ENCODE data around the gene NIN.
A peak's percentile ranks its signal among the peaks of the same experiment; 100 is the strongest.

NIN gene

GRCh38 chr14:50805396-50805795 is 25.6 kb downstream of the NIN start:
- ATAC-seq (replicated peaks) (peak; percentile 36), DNase-seq (no peak)
- Mint-ChIP-seq H3K27me3 (no peaks in the 10 kb centered on the region), H3K27ac (no peak overlapping the region), H3K4me1 (ENCODE audit: low read depth in 2 of 2) (peaks cover 14 to 43% of the 10 kb centered on the region in 2 donors), H3K36me3 (ENCODE audit: insufficient read depth) (peaks cover 40% of the 10 kb centered on the region), H3K9me3 (no peaks in the 10 kb centered on the region), H3K4me3 (no peak overlapping the region)

- Mint-ChIP-seq H3K4me1 (ENCODE audit: low read depth in 2 of 2) (peaks cover 10 to 37% of the 10 kb centered on the region in 2 donors), H3K27ac (no peak overlapping the region)
- DNase-seq, result no peak
Measured at GRCh38 chr14:50804181-50804721, 26.7 kb downstream of the NIN start.

GRCh38 chr14:50801706-50802105 is 29.3 kb downstream of the NIN start:
- Mint-ChIP-seq H3K9me3 (no peaks in the 10 kb centered on the region), H3K4me1 (ENCODE audit: low read depth in 2 of 2) (peaks cover 21 to 45% of the 10 kb centered on the region in 2 donors)
- ATAC-seq (replicated peaks), result no peak

More at GRCh38 chr14:50804181-50804721, 26.7 kb downstream of the NIN start:
- no peak for ATAC-seq (replicated peaks)
- Mint-ChIP-seq H3K9me3 (no peaks in the 10 kb centered on the region), H3K27me3 (no peaks in the 10 kb centered on the region), H3K4me3 (no peak overlapping the region), H3K36me3 (ENCODE audit: insufficient read depth) (peaks cover 44% of the 10 kb centered on the region)

GRCh38 chr14:50800032-50800431 is 30.9 kb downstream of the NIN start:
- H3K4me1 Mint-ChIP-seq (ENCODE audit: low read depth in 2 of 2), result peaks cover 23 to 48% of the 10 kb centered on the region in 2 donors
- no peak for DNase-seq
- no peak for ATAC-seq (replicated peaks)
- no peaks in the 10 kb centered on the region for H3K9me3 Mint-ChIP-seq
- no peaks in the 10 kb centered on the region for H3K27me3 Mint-ChIP-seq
- H3K4me3 Mint-ChIP-seq, result no peak overlapping the region
- H3K27ac Mint-ChIP-seq, result peak overlapping the region in 1 of 2 donors; percentile 46
- peaks cover 29% of the 10 kb centered on the region for H3K36me3 Mint-ChIP-seq (ENCODE audit: insufficient read depth)

More at GRCh38 chr14:50801706-50802105, 29.3 kb downstream of the NIN start:
- no peak for DNase-seq
- Mint-ChIP-seq H3K27me3 (no peaks in the 10 kb centered on the region), H3K27ac (no peak overlapping the region), H3K36me3 (ENCODE audit: insufficient read depth) (peaks cover 39% of the 10 kb centered on the region), H3K4me3 (no peak overlapping the region)

- Mint-ChIP-seq H3K27ac (peak overlapping the region; percentile 0 to 73), H3K4me3 (peak overlapping the region in 1 of 2 donors; percentile 5), H3K4me1 (ENCODE audit: low read depth in 2 of 2) (peaks cover 26 to 53% of the 10 kb centered on the region in 2 donors), H3K27me3 (no peaks in the 10 kb centered on the region), H3K9me3 (no peaks in the 10 kb centered on the region), H3K36me3 (ENCODE audit: insufficient read depth) (peaks cover 26% of the 10 kb centered on the region)
- no peak for DNase-seq
- no peak for ATAC-seq (replicated peaks)
Measured at GRCh38 chr14:50798048-50798421, 32.9 kb downstream of the NIN start.

- ATAC-seq (replicated peaks), result no peak
- no peaks in the 10 kb centered on the region for H3K9me3 Mint-ChIP-seq
- H3K27ac Mint-ChIP-seq, result peak overlapping the region; percentile 0 to 73
- peaks cover 28% of the 10 kb centered on the region for H3K36me3 Mint-ChIP-seq (ENCODE audit: insufficient read depth)
- H3K4me3 Mint-ChIP-seq, result peak overlapping the region in 1 of 2 donors; percentile 5
- DNase-seq, result no peak
- peaks cover 32 to 59% of the 10 kb centered on the region in 2 donors for H3K4me1 Mint-ChIP-seq (ENCODE audit: low read depth in 2 of 2)
- H3K27me3 Mint-ChIP-seq, result no peaks in the 10 kb centered on the region
Measured at GRCh38 chr14:50797250-50798047, 33.5 kb downstream of the NIN start.

- Mint-ChIP-seq H3K27ac (peak overlapping the region; percentile 32 to 80), H3K4me1 (ENCODE audit: low read depth in 2 of 2) (peaks cover 42 to 65% of the 10 kb centered on the region in 2 donors), H3K4me3 (no peak overlapping the region), H3K27me3 (no peaks in the 10 kb centered on the region), H3K36me3 (ENCODE audit: insufficient read depth) (peaks cover 35% of the 10 kb centered on the region), H3K9me3 (no peaks in the 10 kb centered on the region)
- ATAC-seq (replicated peaks) (no peak), DNase-seq (no peak)
Measured at GRCh38 chr14:50796390-50796789, 34.6 kb downstream of the NIN start.

- no peak for ATAC-seq (replicated peaks)
- Mint-ChIP-seq H3K4me1 (ENCODE audit: low read depth in 2 of 2) (peaks cover 44 to 69% of the 10 kb centered on the region in 2 donors), H3K36me3 (ENCODE audit: insufficient read depth) (peaks cover 30% of the 10 kb centered on the region), H3K27me3 (no peaks in the 10 kb centered on the region), H3K27ac (peak overlapping the region; percentile 32 to 80), H3K9me3 (no peaks in the 10 kb centered on the region), H3K4me3 (no peak overlapping the region)
- no peak for DNase-seq
Measured at GRCh38 chr14:50795909-50796308, 35.1 kb downstream of the NIN start.

- DNase-seq (no peak), ATAC-seq (replicated peaks) (no peak)
- Mint-ChIP-seq H3K9me3 (no peaks in the 10 kb centered on the region), H3K27me3 (no peaks in the 10 kb centered on the region), H3K4me1 (ENCODE audit: low read depth in 2 of 2) (peaks cover 48 to 76% of the 10 kb centered on the region in 2 donors), H3K4me3 (no peak overlapping the region), H3K36me3 (ENCODE audit: insufficient read depth) (peaks cover 27% of the 10 kb centered on the region), H3K27ac (peak overlapping the region in 1 of 2 donors; percentile 93)
Measured at GRCh38 chr14:50795142-50795541, 35.8 kb downstream of the NIN start.

GRCh38 chr14:50794068-50794645 is 36.8 kb downstream of the NIN start:
- Mint-ChIP-seq H3K36me3 (ENCODE audit: insufficient read depth) (peaks cover 34% of the 10 kb centered on the region), H3K9me3 (no peaks in the 10 kb centered on the region), H3K4me3 (peak overlapping the region in 1 of 2 donors; percentile 64), H3K27me3 (no peaks in the 10 kb centered on the region), H3K4me1 (ENCODE audit: low read depth in 2 of 2) (peaks cover 55 to 84% of the 10 kb centered on the region in 2 donors), H3K27ac (peak overlapping the region; percentile 62 to 93)
- ATAC-seq (replicated peaks) (peak; percentile 21), DNase-seq (no peak)

- H3K4me3 Mint-ChIP-seq, result peak overlapping the region; percentile 74 to 81
- ATAC-seq (replicated peaks) (no peak), DNase-seq (no peak)
- no peaks in the 10 kb centered on the region for H3K27me3 Mint-ChIP-seq
- H3K27ac Mint-ChIP-seq, result peak overlapping the region; percentile 93
- H3K36me3 Mint-ChIP-seq (ENCODE audit: insufficient read depth), result peaks cover 33% of the 10 kb centered on the region
- H3K9me3 Mint-ChIP-seq, result no peaks in the 10 kb centered on the region
- H3K4me1 Mint-ChIP-seq (ENCODE audit: low read depth in 2 of 2), result peaks cover 54 to 90% of the 10 kb centered on the region in 2 donors
Measured at GRCh38 chr14:50792634-50793068, 38.3 kb downstream of the NIN start.

GRCh38 chr14:50792051-50792477 is 38.9 kb downstream of the NIN start:
- H3K4me1 Mint-ChIP-seq (ENCODE audit: low read depth in 2 of 2), result peaks cover 55 to 91% of the 10 kb centered on the region in 2 donors
- DNase-seq (peak in 1 of 3 experiments; percentile 33), ATAC-seq (replicated peaks) (peak; percentile 28)
- H3K4me3 Mint-ChIP-seq, result peak overlapping the region; percentile 74 to 81
- H3K9me3 Mint-ChIP-seq, result no peaks in the 10 kb centered on the region
- H3K27me3 Mint-ChIP-seq, result no peaks in the 10 kb centered on the region
- H3K27ac Mint-ChIP-seq, result peak overlapping the region; percentile 93
- H3K36me3 Mint-ChIP-seq (ENCODE audit: insufficient read depth), result peaks cover 33% of the 10 kb centered on the region

- DNase-seq (no peak), ATAC-seq (replicated peaks) (no peak)
- Mint-ChIP-seq H3K4me1 (ENCODE audit: low read depth in 2 of 2) (peaks cover 56 to 91% of the 10 kb centered on the region in 2 donors), H3K27me3 (no peaks in the 10 kb centered on the region), H3K9me3 (no peaks in the 10 kb centered on the region), H3K36me3 (ENCODE audit: insufficient read depth) (peaks cover 33% of the 10 kb centered on the region), H3K4me3 (peak overlapping the region in 1 of 2 donors; percentile 81), H3K27ac (peak overlapping the region; percentile 93)
Measured at GRCh38 chr14:50791201-50791600, 39.8 kb downstream of the NIN start.

All from effector memory CD8-positive, alpha-beta T cell (primary cell).